Stimulated activated CD8-positive, alpha-beta memory T cell treated with anti-CD3 and anti-CD28 coated beads, Interleukin-4, amount 100 ng/mL, for 1 hour (primary cell): Measurements from ENCODE around the gene C1orf53.
"Not testable (repeated sequence)": the region's sequence is repeated elsewhere in the genome, so short reads cannot be mapped to it uniquely, and the experiment has no call there.

ENCODE experiments used
- DNase-seq, 2 donors: peaks; one replicate each; pipeline ENCODE4 v3.0.0-alpha.2; 2020; ENCODE audit warnings: low read depth in 2 of 2, low spot score in 1 of 2

The C1orf53 gene

GRCh38 chr1:197902454-197903195, at the start of gene C1orf53:
TSS of gene C1orf53 (plus strand) at chr1:197902630. CDS start at chr1:197902650, 20 bp downstream.
- peak; percentile 41 to 52 for DNase-seq

GRCh38 chr1:197855751-197856150, 46.7 kb upstream of the C1orf53 start:
- DNase-seq = not testable (repeated sequence)

GRCh38 chr1:197857477-197857876, 45.0 kb upstream of the C1orf53 start:
- DNase-seq = no peak

- no peak for DNase-seq
Measured at GRCh38 chr1:197859024-197859423, 43.4 kb upstream of the C1orf53 start.

GRCh38 chr1:197862221-197862620, 40.2 kb upstream of the C1orf53 start:
- DNase-seq = no peak

GRCh38 chr1:197862671-197863070, 39.8 kb upstream of the C1orf53 start:
- DNase-seq = no peak

GRCh38 chr1:197865809-197866208, 36.6 kb upstream of the C1orf53 start:
- DNase-seq = no peak

GRCh38 chr1:197868751-197869489, 33.5 kb upstream of the C1orf53 start:
- DNase-seq = peak in 1 of 2 donors; percentile 15

GRCh38 chr1:197869490-197870077, 32.8 kb upstream of the C1orf53 start:
- DNase-seq = no peak

GRCh38 chr1:197876894-197877293, 25.5 kb upstream of the C1orf53 start:
- no peak for DNase-seq

- DNase-seq = not testable (repeated sequence)
Measured at GRCh38 chr1:197880385-197880784, 22.0 kb upstream of the C1orf53 start.

- not testable (repeated sequence) for DNase-seq
Measured at GRCh38 chr1:197882241-197882640, 20.2 kb upstream of the C1orf53 start.

- DNase-seq = no peak
Measured at GRCh38 chr1:197884173-197884572, 18.3 kb upstream of the C1orf53 start.

GRCh38 chr1:197890936-197891335, 11.5 kb upstream of the C1orf53 start:
- DNase-seq = no peak

- no peak for DNase-seq
Measured at GRCh38 chr1:197892684-197893083, 9.7 kb upstream of the C1orf53 start.

- no peak for DNase-seq
Measured at GRCh38 chr1:197896301-197896700, 6.1 kb upstream of the C1orf53 start.

GRCh38 chr1:197899037-197899436, 3.4 kb upstream of the C1orf53 start:
- no peak for DNase-seq

GRCh38 chr1:197902131-197902453, 338 bp upstream of the C1orf53 start:
- DNase-seq = no peak

GRCh38 chr1:197903196-197903514, 725 bp downstream of the C1orf53 start:
- DNase-seq = no peak

GRCh38 chr1:197904126-197904787, 1.8 kb downstream of the C1orf53 start:
- no peak for DNase-seq

- no peak for DNase-seq
Measured at GRCh38 chr1:197905699-197906351, 3.4 kb downstream of the C1orf53 start.
